Breast epithelium (tissue), 4 donors: ENCODE results near the gene SLCO2B1. TPM values are rescaled to one million over a fixed set of nuclear protein-coding genes. Genes with fewer than 3 reads are reported as not detected.

Source experiments
- DNase-seq, 2 donors: peaks; one replicate each; pipeline ENCODE4 v3.0.0-alpha.2; 2019; ENCODE audit warnings: low spot score in 2 of 2
- H3K27ac ChIP-seq, 2 donors: fragments of 200-600 bp; sonication (generic) in 1 of 2; one replicate each; pipeline ENCODE4 v1.5.1; 2016 to 2019; ENCODE audit warnings: mild to moderate bottlenecking in 1 of 2
- H3K27me3 ChIP-seq, 2 donors: fragments of 200-600 bp; sonication (generic) in 1 of 2; one replicate each; pipeline versions ENCODE4 v1.5.1 to v1.6.0; 2017 to 2019; ENCODE audit warnings: control low read depth in 1 of 2, mild to moderate bottlenecking in 1 of 2
- H3K36me3 ChIP-seq: fragments of 200-600 bp; one replicate; pipeline ENCODE4 v1.5.1; 2019
- H3K4me1 ChIP-seq, 2 donors: fragments of 200-600 bp; sonication (generic); one replicate each; pipeline ENCODE4 v1.5.1; 2016 to 2019; ENCODE audit warnings: control low read depth in 1 of 2
- H3K4me3 ChIP-seq, 3 donors: fragments of 200-600 bp; sonication (generic); 1 replicate in 2 of 3; 2 replicates in 1 of 3; pipeline ENCODE4 v1.5.1; 2016 to 2019; ENCODE audit warnings: mild to moderate bottlenecking in 3 of 3, moderate library complexity in 2 of 3
- H3K9me3 ChIP-seq, 2 donors: fragments of 200-600 bp; sonication (generic) in 1 of 2; one replicate each; pipeline ENCODE4 v1.5.1; 2016 to 2019; ENCODE audit warnings: control low read depth in 1 of 2
- POLR2A ChIP-seq: fragments of 450-650 bp; IDR thresholded peaks from one replicate; pipeline ENCODE4 v1.6.1; 2016; ENCODE audit warnings: antibody characterized with exemption, mild to moderate bottlenecking, moderate library complexity
- POLR2AphosphoS5 ChIP-seq, 3 donors: sonication (generic); formaldehyde crosslinking; IDR thresholded peaks; one replicate each; pipeline ENCODE4 v1.6.1; 2017; ENCODE audit warnings: antibody characterized with exemption in 3 of 3
- intact Hi-C: fragments of 100-400 bp; cut with DNase I; formaldehyde crosslinking; loops from one replicate; pipeline ENCODE4 v1.15.1; 2023; ENCODE audit warnings: low total_unique reads
- total RNA-seq, 3 donors: library from RNA; depleted of rRNA; stranded (reverse); fragments of >200 nt; gene quantifications; one replicate each; pipeline ENCODE4 v1.1.0, GENCODE V29; 2016
- TF ChIP-seq, protein P1 (sequence below), 3 donors: fragments of 450-650 bp; IDR thresholded peaks; one replicate each; pipeline ENCODE4 v1.5.1; 2016 to 2017; ENCODE audit warnings: antibody characterized with exemption in 3 of 3, mild to moderate bottlenecking in 3 of 3, moderate library complexity in 3 of 3

SLCO2B1 gene
- total RNA-seq, 3 donors from 2014 or later: 23.9 to 86.9 (median 32.3) TPM

DNA sequence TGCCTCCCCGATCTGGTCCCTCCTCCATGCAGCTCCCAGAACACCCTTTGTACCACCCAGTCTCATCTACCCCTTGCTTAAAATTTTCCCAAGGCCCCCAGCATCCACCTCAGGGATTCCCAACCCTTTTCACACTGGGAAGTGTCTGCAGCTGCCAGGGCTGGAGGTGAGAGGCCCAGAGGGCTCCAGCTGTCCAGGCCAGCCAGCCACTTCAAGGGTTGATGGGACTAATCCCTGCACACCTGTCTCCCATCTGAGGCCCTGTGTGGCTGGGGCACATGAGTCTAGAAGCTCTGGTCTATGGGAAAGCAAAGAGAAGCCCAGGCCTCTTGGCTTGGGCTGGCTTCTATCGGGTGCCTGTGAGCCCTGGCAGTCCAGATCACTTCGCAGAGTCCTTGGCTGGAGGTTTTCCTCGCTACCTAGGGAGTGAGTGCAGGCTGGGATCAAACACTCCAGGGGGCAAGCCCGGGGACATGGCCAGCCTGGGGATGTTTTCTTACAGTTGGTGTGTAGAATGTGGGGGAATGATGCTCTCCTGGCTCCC, 48.6 kb downstream of the SLCO2B1 start:
- H3K4me1 ChIP-seq: peaks cover 0 to 4% of the 10 kb centered on the region in 2 donors
- no peak for TF ChIP-seq POLR2A
- TF ChIP-seq, protein P1, sequence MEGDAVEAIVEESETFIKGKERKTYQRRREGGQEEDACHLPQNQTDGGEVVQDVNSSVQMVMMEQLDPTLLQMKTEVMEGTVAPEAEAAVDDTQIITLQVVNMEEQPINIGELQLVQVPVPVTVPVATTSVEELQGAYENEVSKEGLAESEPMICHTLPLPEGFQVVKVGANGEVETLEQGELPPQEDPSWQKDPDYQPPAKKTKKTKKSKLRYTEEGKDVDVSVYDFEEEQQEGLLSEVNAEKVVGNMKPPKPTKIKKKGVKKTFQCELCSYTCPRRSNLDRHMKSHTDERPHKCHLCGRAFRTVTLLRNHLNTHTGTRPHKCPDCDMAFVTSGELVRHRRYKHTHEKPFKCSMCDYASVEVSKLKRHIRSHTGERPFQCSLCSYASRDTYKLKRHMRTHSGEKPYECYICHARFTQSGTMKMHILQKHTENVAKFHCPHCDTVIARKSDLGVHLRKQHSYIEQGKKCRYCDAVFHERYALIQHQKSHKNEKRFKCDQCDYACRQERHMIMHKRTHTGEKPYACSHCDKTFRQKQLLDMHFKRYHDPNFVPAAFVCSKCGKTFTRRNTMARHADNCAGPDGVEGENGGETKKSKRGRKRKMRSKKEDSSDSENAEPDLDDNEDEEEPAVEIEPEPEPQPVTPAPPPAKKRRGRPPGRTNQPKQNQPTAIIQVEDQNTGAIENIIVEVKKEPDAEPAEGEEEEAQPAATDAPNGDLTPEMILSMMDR (IDR thresholded peaks at IDR 0.05): no peak
- no peak for TF ChIP-seq POLR2AphosphoS5 (IDR thresholded peaks at IDR 0.05)
- H3K9me3 ChIP-seq: no peaks in the 10 kb centered on the region
- no peaks in the 10 kb centered on the region for H3K36me3 ChIP-seq
- no peak overlapping the region for H3K27ac ChIP-seq
- no peaks in the 10 kb centered on the region for H3K27me3 ChIP-seq
- intact Hi-C loops: loop anchor here (5.0 kb wide), 1 partner anchor 52 kb away; no protein-coding TSS in a partner anchor
- no peak overlapping the region for H3K4me3 ChIP-seq
- DNase-seq: no peak

- Histone ChIP-seq H3K27me3 (no peaks in the 10 kb centered on the region), H3K9me3 (no peaks in the 10 kb centered on the region), H3K4me3 (no peak overlapping the region), H3K4me1 (no peaks in the 10 kb centered on the region), H3K36me3 (no peaks in the 10 kb centered on the region), H3K27ac (no peak overlapping the region)
- intact Hi-C loops: no loop called here
- TF ChIP-seq POLR2AphosphoS5 (IDR thresholded peaks at IDR 0.05): no peak
- TF ChIP-seq POLR2A: no peak
- TF ChIP-seq, protein P1 (IDR thresholded peaks at IDR 0.05): no peak
- DNase-seq: no peak
These were observed 49.1 kb downstream of the SLCO2B1 start for GRCh38 chr11:75200051-75200450.

DNA sequence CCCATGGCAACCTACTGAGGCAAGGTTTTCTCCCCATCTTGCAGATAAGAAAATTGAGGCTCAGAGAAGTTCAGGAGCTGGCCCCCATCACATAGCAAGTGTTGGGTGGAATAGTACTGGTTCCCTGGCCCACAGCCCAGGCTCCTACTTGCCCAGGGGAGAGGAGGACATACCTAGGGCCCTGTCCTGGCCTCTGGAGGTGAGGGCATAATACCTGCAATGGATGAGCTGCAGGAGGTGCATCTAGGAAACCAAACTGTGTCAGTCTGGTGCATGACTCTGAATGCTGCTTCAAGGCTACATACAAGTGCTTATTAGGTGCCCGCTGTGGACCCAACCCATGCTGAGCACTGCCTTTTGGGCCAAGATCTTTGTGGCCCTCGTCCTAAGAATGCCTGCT, 49.6 kb downstream of the SLCO2B1 start:
- TF ChIP-seq, protein P1 (IDR thresholded peaks at IDR 0.05): no peak
- TF ChIP-seq POLR2AphosphoS5 (IDR thresholded peaks at IDR 0.05) (no peak), POLR2A (no peak)
- H3K27me3 ChIP-seq: no peaks in the 10 kb centered on the region
- H3K36me3 ChIP-seq: no peaks in the 10 kb centered on the region
- H3K27ac ChIP-seq: no peak overlapping the region
- H3K9me3 ChIP-seq: no peaks in the 10 kb centered on the region
- intact Hi-C loops: no loop called here
- DNase-seq: no peak
- H3K4me3 ChIP-seq: no peak overlapping the region
- H3K4me1 ChIP-seq: no peaks in the 10 kb centered on the region

DNA sequence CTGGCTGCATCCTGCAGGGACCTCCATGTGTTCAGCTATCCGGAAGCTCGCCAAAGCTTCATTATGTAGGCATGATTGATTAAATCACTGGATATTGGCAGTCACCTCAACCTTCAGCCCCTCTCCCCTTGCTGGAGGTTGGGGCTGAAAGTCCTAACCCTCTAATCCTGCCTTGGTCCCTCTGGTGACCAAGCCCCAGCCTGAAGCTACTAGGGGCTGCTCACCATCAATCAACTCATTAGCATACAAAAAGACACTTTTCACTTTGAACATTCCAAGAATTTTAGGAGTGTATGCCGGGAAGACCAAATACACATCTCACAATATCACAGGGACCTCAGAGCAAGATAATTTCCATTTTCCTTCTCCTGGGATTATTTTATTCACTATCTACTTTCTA, 50.9 kb downstream of the SLCO2B1 start:
- Histone ChIP-seq H3K4me1 (no peaks in the 10 kb centered on the region), H3K9me3 (no peaks in the 10 kb centered on the region), H3K27me3 (no peaks in the 10 kb centered on the region), H3K4me3 (no peak overlapping the region), H3K36me3 (no peaks in the 10 kb centered on the region), H3K27ac (no peak overlapping the region)
- intact Hi-C loops: no loop called here
- TF ChIP-seq POLR2AphosphoS5 (IDR thresholded peaks at IDR 0.05) (no peak), POLR2A (no peak)
- TF ChIP-seq, protein P1 (IDR thresholded peaks at IDR 0.05): no peak
- no peak for DNase-seq

DNA sequence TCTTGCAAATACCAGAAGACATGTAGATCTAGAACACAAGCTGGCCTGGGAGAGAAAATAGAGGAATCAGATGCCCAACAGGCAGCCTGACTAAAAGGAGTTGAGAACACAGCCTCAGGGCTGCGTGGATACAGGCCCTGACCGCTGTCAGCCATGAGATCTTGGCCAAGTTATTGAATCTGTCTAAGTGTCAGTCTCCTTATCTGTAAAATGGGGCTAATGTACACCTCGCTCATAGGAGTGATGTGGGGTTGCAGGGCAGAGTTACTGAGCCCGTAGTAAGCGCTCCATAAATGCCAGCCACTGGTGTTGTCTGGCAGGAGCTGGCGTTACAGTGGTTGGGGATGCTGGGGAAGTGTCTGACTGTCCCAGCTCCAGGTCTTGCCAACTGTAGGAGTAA, 51.3 kb downstream of the SLCO2B1 start:
- Histone ChIP-seq H3K36me3 (no peaks in the 10 kb centered on the region), H3K27me3 (no peaks in the 10 kb centered on the region), H3K4me3 (no peak overlapping the region), H3K27ac (no peak overlapping the region), H3K9me3 (no peaks in the 10 kb centered on the region), H3K4me1 (no peaks in the 10 kb centered on the region)
- DNase-seq: no peak
- intact Hi-C loops: no loop called here
- TF ChIP-seq POLR2AphosphoS5 (IDR thresholded peaks at IDR 0.05) (no peak), POLR2A (no peak)
- TF ChIP-seq, protein P1 (IDR thresholded peaks at IDR 0.05): no peak
